GM12878 (cell line): ENCODE measurements around the gene GSTM2.
"Not testable (repeated sequence)": the region's sequence is repeated elsewhere in the genome, so short reads cannot be mapped to it uniquely, and the experiment has no call there.

Experiments
- CTCF ChIP-seq, 3 experiments: IDR thresholded peaks in 2 of 3; conservative IDR thresholded peaks in 1 of 3; 2 replicates each; pipeline ENCODE4 v1.5.1; 2011; ENCODE audit warnings: low read depth in 3 of 3, low read length in 3 of 3, mild to moderate bottlenecking in 3 of 3, control low read depth in 2 of 3, moderate library complexity in 2 of 3, inconsistent platforms in 1 of 3, mixed read lengths in 1 of 3; ENCODE audit not compliant: control insufficient read depth in 2 of 3, insufficient read depth in 1 of 3; ENCODE audit errors: extremely low read depth in 1 of 3
- ESRRA ChIP-seq: IDR thresholded peaks from 2 replicates; pipeline ENCODE4 v1.6.1; 2012; ENCODE audit warnings: mild to moderate bottlenecking, low read length, improper control_type of control experiment
- FOXK2 ChIP-seq: fragments of 450-650 bp; IDR thresholded peaks from 2 replicates; pipeline ENCODE4 v1.6.1; 2017; ENCODE audit warnings: mild to moderate bottlenecking, moderate library complexity
- HDAC6 ChIP-seq: fragments of 200-600 bp; sonication (generic); IDR thresholded peaks from one replicate; pipeline ENCODE4 v1.8.0; 2017; ENCODE audit warnings: antibody characterized with exemption; ENCODE audit not compliant: unreplicated experiment
- JUNB ChIP-seq: IDR thresholded peaks from 2 replicates; pipeline ENCODE4 v1.6.1; 2016; ENCODE audit warnings: antibody characterized with exemption, mild to moderate bottlenecking
- SMC3 ChIP-seq: IDR thresholded peaks from 2 replicates; pipeline ENCODE4 v1.6.1; 2011; ENCODE audit warnings: low read length, improper control_type of control experiment, borderline replicate concordance

- TF ChIP-seq CTCF (IDR thresholded peaks at IDR 0.05 in 2 of 3, conservative IDR thresholded peaks at IDR 0.05 in 1 of 3; ENCODE audit: control insufficient read depth in 2 of 3, extremely low read depth in 1 of 3, insufficient read depth in 1 of 3, low read depth in 3 of 3, low read length in 3 of 3); SMC3; FOXK2; ESRRA; HDAC6; JUNB: not testable (repeated sequence)
Measured at GRCh38 chr1:109697861-109698260, 30.0 kb downstream of the GSTM2 start.
